Upper lobe of left lung (tissue), 4 donors: ENCODE results near the gene IGSF21.

Experiments
- CTCF ChIP-seq, 6 experiments: fragments of 450-650 bp in 4 of 6; fragments of 200-600 bp in 2 of 6; sonication (generic) in 2 of 6; IDR thresholded peaks; one replicate each; pipeline ENCODE4 v1.5.1; 2016 to 2019; ENCODE audit warnings: antibody characterized with exemption in 6 of 6
- POLR2A ChIP-seq, 4 donors: fragments of 450-650 bp; IDR thresholded peaks; one replicate each; pipeline ENCODE4 v1.5.1; 2016 to 2017; ENCODE audit warnings: antibody characterized with exemption in 4 of 4, mild to moderate bottlenecking in 2 of 4
- POLR2AphosphoS5 ChIP-seq, 2 donors: sonication (generic); formaldehyde crosslinking; IDR thresholded peaks; one replicate each; pipeline ENCODE4 v1.5.1; 2017; ENCODE audit warnings: antibody characterized with exemption in 2 of 2

GRCh38 chr1:18278946-18279345, 171.3 kb downstream of the IGSF21 start:
- TF ChIP-seq CTCF (IDR thresholded peaks at IDR 0.05) (no peak), POLR2A (IDR thresholded peaks at IDR 0.05) (no peak), POLR2AphosphoS5 (IDR thresholded peaks at IDR 0.05) (no peak)
